Upper lobe of left lung (tissue), 4 donors: Measurements from ENCODE around the gene VDAC1.

ENCODE experiments used
- EP300 ChIP-seq, 4 donors: sonication (generic); formaldehyde crosslinking; IDR thresholded peaks; one replicate each; pipeline ENCODE4 v1.5.1; 2017; ENCODE audit warnings: antibody characterized with exemption in 4 of 4, control low read depth in 2 of 4
- POLR2A ChIP-seq, 4 donors: fragments of 450-650 bp; IDR thresholded peaks; one replicate each; pipeline ENCODE4 v1.5.1; 2016 to 2017; ENCODE audit warnings: antibody characterized with exemption in 4 of 4, mild to moderate bottlenecking in 2 of 4
- POLR2AphosphoS5 ChIP-seq, 2 donors: sonication (generic); formaldehyde crosslinking; IDR thresholded peaks; one replicate each; pipeline ENCODE4 v1.5.1; 2017; ENCODE audit warnings: antibody characterized with exemption in 2 of 2
- TF ChIP-seq, protein P1 (sequence below), 6 experiments: fragments of 450-650 bp in 4 of 6; fragments of 200-600 bp in 2 of 6; sonication (generic) in 2 of 6; IDR thresholded peaks; one replicate each; pipeline ENCODE4 v1.5.1; 2016 to 2019; ENCODE audit warnings: antibody characterized with exemption in 6 of 6

DNA sequence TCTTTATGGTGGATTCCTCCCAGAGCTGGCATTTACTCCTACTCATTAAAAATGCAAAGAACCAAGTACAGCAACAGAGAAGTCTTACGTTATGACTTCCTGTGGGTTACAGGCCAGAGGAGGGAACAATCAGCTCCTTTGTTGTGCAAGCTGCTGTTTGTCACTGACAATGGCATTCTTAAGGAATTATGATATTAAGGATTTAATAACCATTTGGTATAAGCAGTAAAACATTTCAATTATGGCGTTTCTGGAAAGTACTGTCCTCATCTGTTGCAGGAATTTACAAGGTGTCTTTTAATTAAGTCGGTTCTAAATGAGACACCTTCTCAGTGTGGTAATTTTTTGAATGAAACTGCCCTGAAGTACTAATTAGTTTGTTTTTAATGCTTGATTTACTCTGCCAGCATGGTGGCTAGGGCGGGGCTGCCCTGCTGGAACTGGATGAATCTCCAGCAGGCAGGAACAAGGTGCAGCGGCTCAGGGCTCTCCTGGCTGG, 49.1 kb upstream of the VDAC1 start:
- no peak for TF ChIP-seq POLR2A (IDR thresholded peaks at IDR 0.05)
- TF ChIP-seq, protein P1, sequence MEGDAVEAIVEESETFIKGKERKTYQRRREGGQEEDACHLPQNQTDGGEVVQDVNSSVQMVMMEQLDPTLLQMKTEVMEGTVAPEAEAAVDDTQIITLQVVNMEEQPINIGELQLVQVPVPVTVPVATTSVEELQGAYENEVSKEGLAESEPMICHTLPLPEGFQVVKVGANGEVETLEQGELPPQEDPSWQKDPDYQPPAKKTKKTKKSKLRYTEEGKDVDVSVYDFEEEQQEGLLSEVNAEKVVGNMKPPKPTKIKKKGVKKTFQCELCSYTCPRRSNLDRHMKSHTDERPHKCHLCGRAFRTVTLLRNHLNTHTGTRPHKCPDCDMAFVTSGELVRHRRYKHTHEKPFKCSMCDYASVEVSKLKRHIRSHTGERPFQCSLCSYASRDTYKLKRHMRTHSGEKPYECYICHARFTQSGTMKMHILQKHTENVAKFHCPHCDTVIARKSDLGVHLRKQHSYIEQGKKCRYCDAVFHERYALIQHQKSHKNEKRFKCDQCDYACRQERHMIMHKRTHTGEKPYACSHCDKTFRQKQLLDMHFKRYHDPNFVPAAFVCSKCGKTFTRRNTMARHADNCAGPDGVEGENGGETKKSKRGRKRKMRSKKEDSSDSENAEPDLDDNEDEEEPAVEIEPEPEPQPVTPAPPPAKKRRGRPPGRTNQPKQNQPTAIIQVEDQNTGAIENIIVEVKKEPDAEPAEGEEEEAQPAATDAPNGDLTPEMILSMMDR (IDR thresholded peaks at IDR 0.05) = no peak
- TF ChIP-seq POLR2AphosphoS5 (IDR thresholded peaks at IDR 0.05) = no peak
- no peak for TF ChIP-seq EP300 (IDR thresholded peaks at IDR 0.05)
